GM21447 (cell line): ENCODE results near the gene OR10G2.
"Not testable (repeated sequence)": the region's sequence is repeated elsewhere in the genome, so short reads cannot be mapped to it uniquely, and the experiment has no call there.

Source experiments
- ATAC-seq: cut with Tn5 transposase; IDR thresholded peaks from one replicate; pipeline ENCODE4 v1.9.1; 2021; ENCODE audit not compliant: unreplicated experiment

Gene OR10G2

GRCh38 chr14:21634840-21635239, at the start of gene OR10G2:
Gene OR10G2 (minus strand): TSS chr14:21634940. CDS start chr14:21634842, 98 bp downstream.
- no peak for ATAC-seq

GRCh38 chr14:21680072-21680471, 45.3 kb upstream of the OR10G2 start:
- ATAC-seq: no peak

GRCh38 chr14:21675566-21675965, 40.8 kb upstream of the OR10G2 start:
- ATAC-seq: no peak

- no peak for ATAC-seq
Observed at GRCh38 chr14:21673718-21674117, 39.0 kb upstream of the OR10G2 start, which contains the start of gene OR4E1. Gene OR4E1 (minus strand): TSS chr14:21673818. CDS start chr14:21670935, 2,883 bp downstream.

GRCh38 chr14:21672116-21672515, 37.4 kb upstream of the OR10G2 start:
- ATAC-seq: no peak

GRCh38 chr14:21671371-21671770, 36.6 kb upstream of the OR10G2 start:
- no peak for ATAC-seq

GRCh38 chr14:21669284-21669683, 34.5 kb upstream of the OR10G2 start:
- ATAC-seq: no peak

GRCh38 chr14:21668377-21668776, 33.6 kb upstream of the OR10G2 start:
- no peak for ATAC-seq

- ATAC-seq: no peak
Observed at GRCh38 chr14:21656980-21657379, 22.2 kb upstream of the OR10G2 start.

GRCh38 chr14:21654215-21654614, 19.5 kb upstream of the OR10G2 start:
- no peak for ATAC-seq

GRCh38 chr14:21653331-21653885, 18.7 kb upstream of the OR10G2 start, which contains the start of gene OR4E2:
Gene OR4E2 (plus strand): TSS chr14:21653835. CDS start chr14:21665083, 11,248 bp downstream.
- no peak for ATAC-seq

GRCh38 chr14:21652209-21652808, 17.6 kb upstream of the OR10G2 start:
- ATAC-seq: no peak

GRCh38 chr14:21647380-21647779, 12.6 kb upstream of the OR10G2 start:
- no peak for ATAC-seq

GRCh38 chr14:21643407-21643806, 8.7 kb upstream of the OR10G2 start:
- ATAC-seq: no peak

- ATAC-seq: no peak
Observed at GRCh38 chr14:21642683-21643082, 7.9 kb upstream of the OR10G2 start.

- no peak for ATAC-seq
Observed at GRCh38 chr14:21631084-21631483, 3.7 kb downstream of the OR10G2 start.

- not testable (repeated sequence) for ATAC-seq
Observed at GRCh38 chr14:21630503-21630902, 4.2 kb downstream of the OR10G2 start.

- ATAC-seq: no peak
Observed at GRCh38 chr14:21626491-21627230, 8.1 kb downstream of the OR10G2 start.

- no peak for ATAC-seq
Observed at GRCh38 chr14:21617614-21618013, 17.1 kb downstream of the OR10G2 start.

GRCh38 chr14:21614240-21614639, 20.5 kb downstream of the OR10G2 start:
- ATAC-seq: no peak

- no peak for ATAC-seq
Observed at GRCh38 chr14:21612324-21612723, 22.4 kb downstream of the OR10G2 start.

- ATAC-seq: not testable (repeated sequence)
Observed at GRCh38 chr14:21602181-21602580, 32.6 kb downstream of the OR10G2 start.
